ENCODE data around the gene TRIP10.

Gene TRIP10

GRCh38 chr19:6712231-6712630, 27.2 kb upstream of the TRIP10 start:
- H3K4me3 ChIP-seq = no peak overlapping the region
- no peak for DNase-seq
- TF ChIP-seq, protein P1, sequence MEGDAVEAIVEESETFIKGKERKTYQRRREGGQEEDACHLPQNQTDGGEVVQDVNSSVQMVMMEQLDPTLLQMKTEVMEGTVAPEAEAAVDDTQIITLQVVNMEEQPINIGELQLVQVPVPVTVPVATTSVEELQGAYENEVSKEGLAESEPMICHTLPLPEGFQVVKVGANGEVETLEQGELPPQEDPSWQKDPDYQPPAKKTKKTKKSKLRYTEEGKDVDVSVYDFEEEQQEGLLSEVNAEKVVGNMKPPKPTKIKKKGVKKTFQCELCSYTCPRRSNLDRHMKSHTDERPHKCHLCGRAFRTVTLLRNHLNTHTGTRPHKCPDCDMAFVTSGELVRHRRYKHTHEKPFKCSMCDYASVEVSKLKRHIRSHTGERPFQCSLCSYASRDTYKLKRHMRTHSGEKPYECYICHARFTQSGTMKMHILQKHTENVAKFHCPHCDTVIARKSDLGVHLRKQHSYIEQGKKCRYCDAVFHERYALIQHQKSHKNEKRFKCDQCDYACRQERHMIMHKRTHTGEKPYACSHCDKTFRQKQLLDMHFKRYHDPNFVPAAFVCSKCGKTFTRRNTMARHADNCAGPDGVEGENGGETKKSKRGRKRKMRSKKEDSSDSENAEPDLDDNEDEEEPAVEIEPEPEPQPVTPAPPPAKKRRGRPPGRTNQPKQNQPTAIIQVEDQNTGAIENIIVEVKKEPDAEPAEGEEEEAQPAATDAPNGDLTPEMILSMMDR (IDR thresholded peaks at IDR 0.05) = no peak
- H3K4me1 ChIP-seq = no peaks in the 10 kb centered on the region
- no peaks in the 10 kb centered on the region for H3K9me3 ChIP-seq
- peaks cover 0 to 5% (median 0%) of the 10 kb centered on the region in 3 donors for H3K36me3 ChIP-seq
- H3K27me3 ChIP-seq = peaks cover 0 to 48% of the 10 kb centered on the region in 2 donors
- no peak overlapping the region for H3K27ac ChIP-seq
- intact Hi-C loops (cut with DNase I; ENCODE audit: low total_unique reads) = no loop called here

- intact Hi-C loops (cut with DNase I; ENCODE audit: low total_unique reads) = no loop called here
- H3K9me3 ChIP-seq = no peaks in the 10 kb centered on the region
- TF ChIP-seq, protein P1 (IDR thresholded peaks at IDR 0.05) = no peak
- peaks cover 0 to 45% of the 10 kb centered on the region in 2 donors for H3K27me3 ChIP-seq
- no peaks in the 10 kb centered on the region for H3K4me1 ChIP-seq
- H3K27ac ChIP-seq = no peak overlapping the region
- no peak for DNase-seq
- H3K4me3 ChIP-seq = no peak overlapping the region
- H3K36me3 ChIP-seq = peaks cover 0 to 5% (median 0%) of the 10 kb centered on the region in 3 donors
Measured at GRCh38 chr19:6712692-6713670, 26.5 kb upstream of the TRIP10 start.

DNA sequence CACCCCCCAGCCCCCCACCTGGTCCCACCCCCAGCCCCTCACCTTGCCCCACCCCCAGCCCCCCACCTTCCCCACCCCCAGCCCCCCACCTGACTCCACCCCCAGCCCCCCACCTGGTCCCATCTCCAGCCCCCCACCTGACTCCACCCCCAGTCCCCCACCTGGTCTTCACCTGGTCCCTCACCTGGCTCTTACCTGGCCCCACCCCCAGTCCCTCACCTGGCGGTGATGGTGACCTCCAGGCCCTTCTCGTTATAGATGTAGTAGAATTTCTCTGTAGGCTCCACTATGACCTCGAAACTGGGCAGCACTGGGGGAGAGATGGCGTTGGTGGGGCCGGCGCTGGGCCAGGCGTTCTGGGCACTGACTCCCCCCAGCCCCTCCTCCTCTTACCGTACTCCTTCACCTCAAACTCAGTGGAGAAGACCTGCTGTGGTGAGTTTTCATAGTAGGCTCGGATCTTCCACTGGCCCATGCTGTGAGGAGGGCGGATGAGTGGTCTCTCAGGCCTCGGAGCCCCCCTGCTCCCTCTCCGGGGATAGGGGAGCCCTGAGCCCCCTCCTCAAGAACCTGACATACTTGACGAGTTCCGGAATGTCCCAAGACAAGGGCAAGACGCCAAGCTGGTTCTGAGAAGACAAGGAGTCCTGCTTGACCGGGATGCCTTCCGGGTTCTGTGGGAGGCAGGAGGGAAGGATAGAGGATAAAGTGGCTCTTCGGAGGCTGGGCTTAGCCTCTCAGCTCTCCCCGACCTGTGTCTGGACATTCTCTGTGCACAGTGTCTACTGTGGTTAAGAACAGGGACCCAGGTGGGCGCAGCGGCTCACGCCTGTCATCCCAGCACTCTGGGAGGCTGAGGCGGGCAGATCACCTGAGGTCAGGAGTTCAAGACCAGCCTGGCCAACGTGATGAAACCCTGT, 25.4 kb upstream of the TRIP10 start:
- intact Hi-C loops (cut with DNase I; ENCODE audit: low total_unique reads) = no loop called here
- Histone ChIP-seq H3K27me3 (peaks cover 0 to 46% of the 10 kb centered on the region in 2 donors), H3K9me3 (no peaks in the 10 kb centered on the region), H3K4me1 (no peaks in the 10 kb centered on the region), H3K36me3 (peaks cover 0 to 5% (median 0%) of the 10 kb centered on the region in 3 donors), H3K27ac (no peak overlapping the region), H3K4me3 (no peak overlapping the region)
- TF ChIP-seq, protein P1 (IDR thresholded peaks at IDR 0.05) = no peak
- no peak for DNase-seq

DNA sequence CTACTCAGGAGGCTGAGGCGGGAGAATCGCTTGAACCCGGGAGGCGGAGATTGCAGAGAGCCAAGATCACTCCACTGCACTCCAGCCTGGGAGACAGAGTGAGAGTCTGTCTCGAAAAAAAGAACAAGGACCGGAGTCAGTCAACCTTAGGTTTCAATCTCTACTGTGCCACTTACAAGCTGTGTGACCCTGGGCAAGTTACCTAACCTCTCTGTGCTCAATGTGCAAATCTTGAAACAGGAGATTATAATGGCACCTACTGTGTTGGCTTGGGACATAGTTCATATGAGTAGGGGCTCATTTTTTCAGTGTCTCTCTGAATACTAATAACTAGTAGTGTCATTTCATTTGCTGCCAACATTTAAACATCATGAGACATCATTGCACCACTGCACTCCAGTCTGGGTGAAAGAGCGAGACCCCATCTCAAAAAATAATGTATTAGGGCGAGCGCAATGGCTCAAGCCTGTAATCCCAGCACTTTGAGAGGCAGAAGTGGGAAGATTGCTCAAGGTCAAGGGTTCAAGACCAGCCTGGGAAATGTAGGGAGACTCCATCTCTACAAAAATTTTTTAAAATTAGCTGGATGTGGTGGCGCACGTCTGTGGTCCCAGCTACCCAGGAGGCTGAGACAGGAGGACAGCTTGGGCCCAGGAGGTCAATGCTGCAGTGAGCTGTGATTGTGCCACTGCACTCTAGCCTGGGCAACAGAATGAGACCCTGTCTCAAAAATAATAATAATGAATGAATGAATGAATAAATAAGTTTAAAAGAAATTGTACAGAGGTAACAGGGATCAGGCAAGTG, 24.5 kb upstream of the TRIP10 start:
- TF ChIP-seq, protein P1 (IDR thresholded peaks at IDR 0.05) = no peak
- H3K4me1 ChIP-seq = no peaks in the 10 kb centered on the region
- H3K27me3 ChIP-seq = peaks cover 0 to 41% of the 10 kb centered on the region in 2 donors
- H3K9me3 ChIP-seq = no peaks in the 10 kb centered on the region
- no peak overlapping the region for H3K27ac ChIP-seq
- peaks cover 0 to 5% (median 0%) of the 10 kb centered on the region in 3 donors for H3K36me3 ChIP-seq
- no peak overlapping the region for H3K4me3 ChIP-seq
- intact Hi-C loops (cut with DNase I; ENCODE audit: low total_unique reads) = no loop called here
- DNase-seq = no peak

- DNase-seq = no peak
- intact Hi-C loops (cut with DNase I; ENCODE audit: low total_unique reads) = no loop called here
- TF ChIP-seq, protein P1 (IDR thresholded peaks at IDR 0.05) = no peak
- no peaks in the 10 kb centered on the region for H3K9me3 ChIP-seq
- no peak overlapping the region for H3K4me3 ChIP-seq
- peaks cover 0 to 27% of the 10 kb centered on the region in 2 donors for H3K27me3 ChIP-seq
- H3K4me1 ChIP-seq = no peaks in the 10 kb centered on the region
- no peak overlapping the region for H3K27ac ChIP-seq
- peaks cover 0 to 4% (median 0%) of the 10 kb centered on the region in 3 donors for H3K36me3 ChIP-seq
Measured at GRCh38 chr19:6716610-6716970, 22.9 kb upstream of the TRIP10 start.

Data from tibial artery (tissue), 4 donors.